SK-N-SH treated with all-trans-retinoic acid at 6 μM for 48 hours (cell line): ENCODE data around the gene PEPD.

Source experiments
- ATAC-seq: fragments of 200-7000 bp; cut with Tn5 transposase; 3 replicates; pipeline ENCODE4 v1.9.1; 2020; ENCODE audit warnings: mild to moderate bottlenecking, moderate library complexity
- ARNTL ChIP-seq: fragments of 450-650 bp; formaldehyde crosslinking; IDR thresholded peaks from 2 replicates; pipeline ENCODE4 v1.5.0; 2020; ENCODE audit warnings: low read depth, mild to moderate bottlenecking, moderate library complexity, borderline replicate concordance
- BACH2 ChIP-seq: fragments of 250-450 bp; sonication (Bioruptor Pico); IDR thresholded peaks from 2 replicates; pipeline ENCODE4 v1.9.0; 2021; ENCODE audit warnings: mild to moderate bottlenecking, borderline replicate concordance
- CSDC2 ChIP-seq: fragments of 250-450 bp; sonication (Bioruptor Pico); IDR thresholded peaks from 2 replicates; pipeline ENCODE4 v1.5.0; 2020; ENCODE audit warnings: mild to moderate bottlenecking, moderate library complexity
- ESRRG ChIP-seq: fragments of 250-450 bp; sonication (Bioruptor Pico); IDR thresholded peaks from 2 replicates; pipeline ENCODE4 v1.6.1; 2021; ENCODE audit warnings: mild to moderate bottlenecking
- GLIS3 ChIP-seq: fragments of 250-450 bp; sonication (Bioruptor Pico); IDR thresholded peaks from 2 replicates; pipeline ENCODE4 v1.5.0; 2020; ENCODE audit warnings: mild to moderate bottlenecking, moderate library complexity
- OSR1 ChIP-seq: fragments of 250-450 bp; sonication (Bioruptor Pico); IDR thresholded peaks from 2 replicates; pipeline ENCODE4 v1.8.0; 2022; ENCODE audit warnings: moderate library complexity, mild to moderate bottlenecking, inconsistent platforms
- PPARA ChIP-seq: fragments of 250-450 bp; sonication (Bioruptor Pico); IDR thresholded peaks from 2 replicates; pipeline ENCODE4 v1.5.0; 2020; ENCODE audit warnings: mild to moderate bottlenecking, borderline replicate concordance
- RARB ChIP-seq: fragments of 250-450 bp; sonication (Bioruptor Pico); IDR thresholded peaks from 2 replicates; pipeline ENCODE4 v1.8.0; 2021; ENCODE audit warnings: mild to moderate bottlenecking, moderate library complexity
- SNAI2 ChIP-seq: fragments of 250-450 bp; sonication (Bioruptor Pico); IDR thresholded peaks from 2 replicates; pipeline ENCODE4 v1.5.0; 2020; ENCODE audit warnings: mild to moderate bottlenecking, moderate library complexity
- TOX ChIP-seq: fragments of 250-450 bp; sonication (Bioruptor Pico); IDR thresholded peaks from 2 replicates; pipeline ENCODE4 v1.8.0; 2021; ENCODE audit warnings: mild to moderate bottlenecking, moderate library complexity, borderline replicate concordance
- ZC3H10 ChIP-seq: fragments of 250-450 bp; sonication (Bioruptor Pico); IDR thresholded peaks from 2 replicates; pipeline ENCODE4 v1.5.1; 2021; ENCODE audit warnings: mild to moderate bottlenecking, moderate library complexity
- ZFP3 ChIP-seq: fragments of 250-450 bp; sonication (Bioruptor Pico); IDR thresholded peaks from 2 replicates; pipeline ENCODE4 v1.5.0; 2020; ENCODE audit warnings: mild to moderate bottlenecking, moderate library complexity
- ZFP30 ChIP-seq: fragments of 450-650 bp; formaldehyde crosslinking; IDR thresholded peaks from 2 replicates; pipeline ENCODE4 v1.5.0; 2022; ENCODE audit warnings: mild to moderate bottlenecking, moderate library complexity
- ZNF70 ChIP-seq: fragments of 450-650 bp; formaldehyde crosslinking; IDR thresholded peaks from 2 replicates; pipeline ENCODE4 v1.5.0; 2020; ENCODE audit warnings: mild to moderate bottlenecking, moderate library complexity
- ZNF8 ChIP-seq: fragments of 450-650 bp; formaldehyde crosslinking; IDR thresholded peaks from 2 replicates; pipeline ENCODE4 v1.5.0; 2020; ENCODE audit warnings: mild to moderate bottlenecking, moderate library complexity
- TF ChIP-seq, protein P1 (sequence below): fragments of 250-450 bp; sonication (Bioruptor Pico); IDR thresholded peaks from 2 replicates; pipeline ENCODE4 v1.8.0; 2020; ENCODE audit warnings: mild to moderate bottlenecking, moderate library complexity, borderline replicate concordance
- TF ChIP-seq, protein P2 (sequence below): fragments of 250-450 bp; sonication (Bioruptor Pico); IDR thresholded peaks from 2 replicates; pipeline ENCODE4 v1.5.0; 2020; ENCODE audit warnings: mild to moderate bottlenecking, moderate library complexity
- TF ChIP-seq, protein P3 (sequence below): fragments of 250-450 bp; sonication (Bioruptor Pico); IDR thresholded peaks from 2 replicates; pipeline ENCODE4 v1.8.0; 2021; ENCODE audit warnings: low read depth, mild to moderate bottlenecking, moderate library complexity, borderline replicate concordance
- TF ChIP-seq, protein P4 (sequence below): fragments of 250-450 bp; sonication (Bioruptor Pico); IDR thresholded peaks from 2 replicates; pipeline ENCODE4 v1.5.1; 2021; ENCODE audit warnings: mild to moderate bottlenecking, moderate library complexity

PEPD gene

DNA sequence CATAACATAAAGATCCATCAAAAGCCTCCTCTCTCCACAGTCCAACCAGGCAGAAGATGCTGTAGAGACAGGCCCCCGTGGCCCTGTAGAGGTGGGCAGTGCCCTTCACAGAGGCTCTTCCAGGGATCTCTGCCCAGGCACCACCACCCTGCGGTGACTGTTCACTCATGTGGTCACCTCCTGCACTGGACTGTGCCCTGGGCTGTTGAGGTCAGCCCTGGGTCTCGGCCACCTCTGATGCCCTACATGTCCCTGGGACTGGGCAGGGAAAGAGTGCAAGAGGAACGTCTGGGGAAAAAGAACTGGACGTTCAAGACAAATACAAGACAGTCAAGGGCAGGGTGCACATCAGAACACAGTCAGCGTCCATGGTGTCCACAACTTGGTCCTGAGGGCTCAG is 22.3 kb downstream of the PEPD start:
- ATAC-seq, result no peak
- TF ChIP-seq ZNF70 (CRISPR knock-in tag), result no peak

DNA sequence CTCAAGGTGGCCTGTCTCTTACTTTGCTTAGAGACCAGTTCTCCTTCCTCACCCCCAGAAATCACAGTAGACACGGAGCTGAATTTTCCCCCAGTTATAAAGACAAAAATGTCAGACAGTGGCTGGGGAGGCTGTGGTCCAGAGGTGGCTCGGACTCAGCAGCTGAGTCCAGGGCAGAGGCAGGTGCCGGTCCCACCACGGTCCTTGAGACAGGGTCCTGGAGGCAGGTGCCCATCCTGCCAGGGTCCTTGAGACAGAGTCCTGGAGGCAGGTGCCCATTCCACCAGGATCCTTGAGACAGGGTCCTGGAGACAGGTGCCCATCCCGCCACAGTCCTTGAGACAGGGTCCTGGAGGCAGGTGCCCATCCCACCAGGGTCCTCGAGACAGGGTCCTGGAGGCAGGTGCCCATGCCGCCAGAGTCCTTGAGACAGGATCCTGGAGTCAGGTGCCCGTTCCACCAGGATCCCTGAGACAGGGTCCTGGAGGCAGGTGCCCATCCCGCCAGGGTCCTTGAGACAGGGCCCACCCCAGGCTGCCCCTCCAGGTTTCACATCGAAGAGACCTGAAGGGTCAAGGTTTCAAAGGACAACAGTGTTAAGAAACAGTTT is 23.1 kb downstream of the PEPD start:
- TF ChIP-seq, protein P1, sequence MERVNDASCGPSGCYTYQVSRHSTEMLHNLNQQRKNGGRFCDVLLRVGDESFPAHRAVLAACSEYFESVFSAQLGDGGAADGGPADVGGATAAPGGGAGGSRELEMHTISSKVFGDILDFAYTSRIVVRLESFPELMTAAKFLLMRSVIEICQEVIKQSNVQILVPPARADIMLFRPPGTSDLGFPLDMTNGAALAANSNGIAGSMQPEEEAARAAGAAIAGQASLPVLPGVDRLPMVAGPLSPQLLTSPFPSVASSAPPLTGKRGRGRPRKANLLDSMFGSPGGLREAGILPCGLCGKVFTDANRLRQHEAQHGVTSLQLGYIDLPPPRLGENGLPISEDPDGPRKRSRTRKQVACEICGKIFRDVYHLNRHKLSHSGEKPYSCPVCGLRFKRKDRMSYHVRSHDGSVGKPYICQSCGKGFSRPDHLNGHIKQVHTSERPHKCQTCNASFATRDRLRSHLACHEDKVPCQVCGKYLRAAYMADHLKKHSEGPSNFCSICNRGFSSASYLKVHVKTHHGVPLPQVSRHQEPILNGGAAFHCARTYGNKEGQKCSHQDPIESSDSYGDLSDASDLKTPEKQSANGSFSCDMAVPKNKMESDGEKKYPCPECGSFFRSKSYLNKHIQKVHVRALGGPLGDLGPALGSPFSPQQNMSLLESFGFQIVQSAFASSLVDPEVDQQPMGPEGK (CRISPR knock-in tag), result no peak
- TF ChIP-seq ZNF70 (CRISPR knock-in tag) (no peak), GLIS3 (CRISPR knock-in tag) (no peak), ZNF8 (no peak), CSDC2 (CRISPR knock-in tag) (no peak), BACH2 (CRISPR knock-in tag) (no peak), ZFP3 (no peak), SNAI2 (CRISPR knock-in tag) (no peak)
- TF ChIP-seq, protein P2, sequence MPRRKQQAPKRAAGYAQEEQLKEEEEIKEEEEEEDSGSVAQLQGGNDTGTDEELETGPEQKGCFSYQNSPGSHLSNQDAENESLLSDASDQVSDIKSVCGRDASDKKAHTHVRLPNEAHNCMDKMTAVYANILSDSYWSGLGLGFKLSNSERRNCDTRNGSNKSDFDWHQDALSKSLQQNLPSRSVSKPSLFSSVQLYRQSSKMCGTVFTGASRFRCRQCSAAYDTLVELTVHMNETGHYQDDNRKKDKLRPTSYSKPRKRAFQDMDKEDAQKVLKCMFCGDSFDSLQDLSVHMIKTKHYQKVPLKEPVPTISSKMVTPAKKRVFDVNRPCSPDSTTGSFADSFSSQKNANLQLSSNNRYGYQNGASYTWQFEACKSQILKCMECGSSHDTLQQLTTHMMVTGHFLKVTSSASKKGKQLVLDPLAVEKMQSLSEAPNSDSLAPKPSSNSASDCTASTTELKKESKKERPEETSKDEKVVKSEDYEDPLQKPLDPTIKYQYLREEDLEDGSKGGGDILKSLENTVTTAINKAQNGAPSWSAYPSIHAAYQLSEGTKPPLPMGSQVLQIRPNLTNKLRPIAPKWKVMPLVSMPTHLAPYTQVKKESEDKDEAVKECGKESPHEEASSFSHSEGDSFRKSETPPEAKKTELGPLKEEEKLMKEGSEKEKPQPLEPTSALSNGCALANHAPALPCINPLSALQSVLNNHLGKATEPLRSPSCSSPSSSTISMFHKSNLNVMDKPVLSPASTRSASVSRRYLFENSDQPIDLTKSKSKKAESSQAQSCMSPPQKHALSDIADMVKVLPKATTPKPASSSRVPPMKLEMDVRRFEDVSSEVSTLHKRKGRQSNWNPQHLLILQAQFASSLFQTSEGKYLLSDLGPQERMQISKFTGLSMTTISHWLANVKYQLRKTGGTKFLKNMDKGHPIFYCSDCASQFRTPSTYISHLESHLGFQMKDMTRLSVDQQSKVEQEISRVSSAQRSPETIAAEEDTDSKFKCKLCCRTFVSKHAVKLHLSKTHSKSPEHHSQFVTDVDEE (CRISPR knock-in tag), result no peak
- TF ChIP-seq, protein P3, sequence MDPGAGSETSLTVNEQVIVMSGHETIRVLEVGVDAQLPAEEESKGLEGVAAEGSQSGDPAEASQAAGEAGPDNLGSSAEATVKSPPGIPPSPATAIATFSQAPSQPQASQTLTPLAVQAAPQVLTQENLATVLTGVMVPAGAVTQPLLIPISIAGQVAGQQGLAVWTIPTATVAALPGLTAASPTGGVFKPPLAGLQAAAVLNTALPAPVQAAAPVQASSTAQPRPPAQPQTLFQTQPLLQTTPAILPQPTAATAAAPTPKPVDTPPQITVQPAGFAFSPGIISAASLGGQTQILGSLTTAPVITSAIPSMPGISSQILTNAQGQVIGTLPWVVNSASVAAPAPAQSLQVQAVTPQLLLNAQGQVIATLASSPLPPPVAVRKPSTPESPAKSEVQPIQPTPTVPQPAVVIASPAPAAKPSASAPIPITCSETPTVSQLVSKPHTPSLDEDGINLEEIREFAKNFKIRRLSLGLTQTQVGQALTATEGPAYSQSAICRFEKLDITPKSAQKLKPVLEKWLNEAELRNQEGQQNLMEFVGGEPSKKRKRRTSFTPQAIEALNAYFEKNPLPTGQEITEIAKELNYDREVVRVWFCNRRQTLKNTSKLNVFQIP, result no peak
- ATAC-seq, result no peak

DNA sequence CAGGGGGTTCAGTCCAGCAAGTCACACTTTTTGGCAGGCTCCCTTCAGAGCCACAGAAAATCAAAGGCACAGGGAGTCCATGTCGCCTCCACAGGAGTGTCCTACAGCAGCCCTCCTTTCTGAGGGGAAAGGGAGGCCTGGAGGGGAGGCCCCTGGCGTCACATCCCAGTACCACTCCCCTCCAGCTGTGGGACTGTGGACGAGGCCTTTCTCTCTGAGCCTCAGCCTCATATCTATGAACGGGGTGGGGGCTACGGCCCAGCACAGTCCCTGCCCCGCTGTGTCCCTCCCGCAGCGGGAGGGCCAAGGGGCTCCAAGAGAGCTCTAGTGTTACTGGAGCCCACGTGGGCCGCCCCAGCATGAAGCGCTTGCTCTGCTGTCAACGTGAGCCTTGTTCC is 23.8 kb downstream of the PEPD start:
- TF ChIP-seq ARNTL (CRISPR knock-in tag), result no peak
- TF ChIP-seq BACH2 (CRISPR knock-in tag), result no peak
- no peak for TF ChIP-seq ZFP30
- TF ChIP-seq ESRRG (CRISPR knock-in tag), result no peak
- TF ChIP-seq, protein P2 (CRISPR knock-in tag), result no peak
- no peak for TF ChIP-seq PPARA (CRISPR knock-in tag)
- TF ChIP-seq OSR1, result no peak
- no peak for ATAC-seq

DNA sequence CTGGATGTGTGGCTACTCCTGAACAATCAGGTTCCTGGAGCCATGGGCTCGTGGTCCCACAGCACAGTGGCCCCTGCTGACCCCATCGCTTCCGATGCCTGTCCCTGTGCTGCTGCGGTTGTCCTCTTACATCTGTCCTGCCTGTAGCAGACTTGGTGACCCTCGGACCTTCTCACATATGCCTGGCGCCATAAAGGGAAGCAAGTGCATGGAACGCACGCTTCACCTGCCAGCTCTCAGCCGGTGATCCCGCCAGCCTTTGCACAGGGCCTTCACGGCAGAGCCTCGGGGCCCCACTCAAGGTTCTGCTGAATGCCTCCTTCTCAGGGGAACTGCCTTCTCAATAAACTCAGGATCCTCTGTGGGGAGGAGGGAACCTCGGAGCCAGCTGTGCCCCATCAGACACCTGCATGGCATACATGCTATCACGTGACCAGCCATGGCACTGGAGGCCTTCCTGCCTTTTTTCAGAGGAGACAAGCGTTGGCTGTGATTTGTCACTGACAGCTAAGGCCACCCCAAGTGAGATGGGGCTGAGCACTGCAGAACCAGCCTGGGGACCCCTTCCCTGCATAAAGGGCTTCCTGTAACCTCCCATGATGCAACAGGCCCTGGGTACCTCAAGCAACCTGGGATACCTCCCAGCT is 24.3 kb downstream of the PEPD start:
- no peak for TF ChIP-seq ZNF8
- TF ChIP-seq TOX (CRISPR knock-in tag), result no peak
- TF ChIP-seq ARNTL (CRISPR knock-in tag), result no peak
- TF ChIP-seq ZFP3, result no peak
- TF ChIP-seq, protein P3, result no peak
- TF ChIP-seq ZC3H10 (CRISPR knock-in tag), result no peak
- no peak for TF ChIP-seq RARB (CRISPR knock-in tag)
- no peak for TF ChIP-seq CSDC2 (CRISPR knock-in tag)
- TF ChIP-seq, protein P4, sequence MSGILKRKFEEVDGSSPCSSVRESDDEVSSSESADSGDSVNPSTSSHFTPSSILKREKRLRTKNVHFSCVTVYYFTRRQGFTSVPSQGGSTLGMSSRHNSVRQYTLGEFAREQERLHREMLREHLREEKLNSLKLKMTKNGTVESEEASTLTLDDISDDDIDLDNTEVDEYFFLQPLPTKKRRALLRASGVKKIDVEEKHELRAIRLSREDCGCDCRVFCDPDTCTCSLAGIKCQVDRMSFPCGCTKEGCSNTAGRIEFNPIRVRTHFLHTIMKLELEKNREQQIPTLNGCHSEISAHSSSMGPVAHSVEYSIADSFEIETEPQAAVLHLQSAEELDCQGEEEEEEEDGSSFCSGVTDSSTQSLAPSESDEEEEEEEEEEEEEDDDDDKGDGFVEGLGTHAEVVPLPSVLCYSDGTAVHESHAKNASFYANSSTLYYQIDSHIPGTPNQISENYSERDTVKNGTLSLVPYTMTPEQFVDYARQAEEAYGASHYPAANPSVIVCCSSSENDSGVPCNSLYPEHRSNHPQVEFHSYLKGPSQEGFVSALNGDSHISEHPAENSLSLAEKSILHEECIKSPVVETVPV (CRISPR knock-in tag), result no peak
- no peak for ATAC-seq
